Testis (tissue), 3 donors: ENCODE measurements around the gene SLC27A2. TPM values are rescaled to one million over a fixed set of nuclear protein-coding genes. Genes with fewer than 3 reads are reported as not detected.

Experiments used
- DNase-seq: peaks from one replicate; pipeline ENCODE4 v3.0.0-alpha.2; 2019
- H3K27ac ChIP-seq, 2 donors: fragments of 200-600 bp; sonication (generic); one replicate each; pipeline ENCODE4 v1.5.1; 2019
- H3K27me3 ChIP-seq: fragments of 200-600 bp; sonication (generic); one replicate; pipeline ENCODE4 v1.5.1; 2019
- H3K36me3 ChIP-seq: fragments of 200-600 bp; sonication (generic); one replicate; pipeline ENCODE4 v1.5.1; 2017; ENCODE audit warnings: low read depth; ENCODE audit errors: missing control alignments
- H3K4me1 ChIP-seq: fragments of 200-600 bp; sonication (generic); one replicate; pipeline ENCODE4 v1.5.1; 2019
- H3K4me3 ChIP-seq, 2 donors: fragments of 200-600 bp; sonication (generic); one replicate each; pipeline ENCODE4 v1.5.1; 2017 to 2019
- H3K9me3 ChIP-seq: fragments of 200-600 bp; sonication (generic); one replicate; pipeline ENCODE4 v1.5.1; 2017
- POLR2A ChIP-seq: fragments of 450-650 bp; IDR thresholded peaks from one replicate; pipeline ENCODE4 v1.6.1; 2017; ENCODE audit warnings: antibody characterized with exemption, mild to moderate bottlenecking, moderate library complexity
- WGBS, 2 donors: methylation state at CpG; one replicate each; pipeline ENCODE4 v1.1.5; 2018; 5-methylcytosine and 5-hydroxymethylcytosine counted together
- intact Hi-C: fragments of 100-400 bp; cut with DNase I; formaldehyde crosslinking; loops from one replicate; pipeline ENCODE4 v1.15.1; 2023; ENCODE audit warnings: low total_unique reads
- polyA plus RNA-seq: library from polyadenylated mRNA; stranded (reverse); fragments of 350-450 nt; fragmentation: Illumina TruSeq; extraction: RNeasy Lipid Tissue Mini Kit (QIAGEN cat#74804); gene quantifications from one replicate; pipeline ENCODE4 v1.2.3, GENCODE V29; 2014; ENCODE audit warnings: low read depth, low replicate concordance; ENCODE audit not compliant: insufficient read depth
- total RNA-seq, 2 donors: library from RNA; depleted of rRNA; stranded (reverse); fragments of >200 nt; gene quantifications; one replicate each; pipeline ENCODE4 v1.2.3, GENCODE V29; 2016
- TF ChIP-seq, protein P1 (sequence below), 3 experiments: fragments of 450-650 bp in 2 of 3; fragments of 200-600 bp in 1 of 3; sonication (generic) in 1 of 3; IDR thresholded peaks; one replicate each; pipeline ENCODE4 v1.5.1; 2016 to 2019; ENCODE audit warnings: antibody characterized with exemption in 3 of 3, mild to moderate bottlenecking in 2 of 3, moderate library complexity in 1 of 3

Gene SLC27A2
- total and polyA plus RNA-seq, 3 donors from 2014 or later = 2.1 to 2.5 (median 2.2) TPM

DNA sequence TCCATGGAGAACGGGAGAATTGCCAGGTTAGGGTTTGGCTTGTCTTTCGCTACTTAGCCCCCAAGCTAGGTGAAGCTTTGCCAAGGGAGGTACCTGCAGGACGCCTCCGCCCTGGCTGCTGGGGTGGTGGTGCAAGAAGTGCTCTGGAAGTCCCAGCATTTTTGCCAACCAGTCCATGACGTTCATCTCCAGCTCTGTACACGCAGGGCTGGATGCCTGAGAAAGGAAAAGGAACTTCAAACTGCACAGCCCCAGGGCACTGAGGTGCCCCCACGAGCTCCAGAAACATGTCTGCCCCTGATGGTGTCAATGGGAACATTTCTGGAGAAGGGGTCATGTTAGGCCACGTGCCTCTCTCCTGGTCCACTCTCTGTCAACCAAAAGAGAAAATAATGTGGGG is 75.3 kb downstream of the SLC27A2 start:
- no peaks in the 10 kb centered on the region for H3K9me3 ChIP-seq
- no peak for DNase-seq
- H3K4me1 ChIP-seq = no peaks in the 10 kb centered on the region
- WGBS, 2 donors = 82 to 90% methylated on average over 8 of the region's 8 CpGs
- intact Hi-C loops = no loop called here
- H3K27me3 ChIP-seq = no peaks in the 10 kb centered on the region
- H3K36me3 ChIP-seq = no peaks in the 10 kb centered on the region
- H3K4me3 ChIP-seq = no peak overlapping the region
- H3K27ac ChIP-seq = no peak overlapping the region
- no peak for TF ChIP-seq POLR2A
- TF ChIP-seq, protein P1, sequence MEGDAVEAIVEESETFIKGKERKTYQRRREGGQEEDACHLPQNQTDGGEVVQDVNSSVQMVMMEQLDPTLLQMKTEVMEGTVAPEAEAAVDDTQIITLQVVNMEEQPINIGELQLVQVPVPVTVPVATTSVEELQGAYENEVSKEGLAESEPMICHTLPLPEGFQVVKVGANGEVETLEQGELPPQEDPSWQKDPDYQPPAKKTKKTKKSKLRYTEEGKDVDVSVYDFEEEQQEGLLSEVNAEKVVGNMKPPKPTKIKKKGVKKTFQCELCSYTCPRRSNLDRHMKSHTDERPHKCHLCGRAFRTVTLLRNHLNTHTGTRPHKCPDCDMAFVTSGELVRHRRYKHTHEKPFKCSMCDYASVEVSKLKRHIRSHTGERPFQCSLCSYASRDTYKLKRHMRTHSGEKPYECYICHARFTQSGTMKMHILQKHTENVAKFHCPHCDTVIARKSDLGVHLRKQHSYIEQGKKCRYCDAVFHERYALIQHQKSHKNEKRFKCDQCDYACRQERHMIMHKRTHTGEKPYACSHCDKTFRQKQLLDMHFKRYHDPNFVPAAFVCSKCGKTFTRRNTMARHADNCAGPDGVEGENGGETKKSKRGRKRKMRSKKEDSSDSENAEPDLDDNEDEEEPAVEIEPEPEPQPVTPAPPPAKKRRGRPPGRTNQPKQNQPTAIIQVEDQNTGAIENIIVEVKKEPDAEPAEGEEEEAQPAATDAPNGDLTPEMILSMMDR (IDR thresholded peaks at IDR 0.05) = no peak

DNA sequence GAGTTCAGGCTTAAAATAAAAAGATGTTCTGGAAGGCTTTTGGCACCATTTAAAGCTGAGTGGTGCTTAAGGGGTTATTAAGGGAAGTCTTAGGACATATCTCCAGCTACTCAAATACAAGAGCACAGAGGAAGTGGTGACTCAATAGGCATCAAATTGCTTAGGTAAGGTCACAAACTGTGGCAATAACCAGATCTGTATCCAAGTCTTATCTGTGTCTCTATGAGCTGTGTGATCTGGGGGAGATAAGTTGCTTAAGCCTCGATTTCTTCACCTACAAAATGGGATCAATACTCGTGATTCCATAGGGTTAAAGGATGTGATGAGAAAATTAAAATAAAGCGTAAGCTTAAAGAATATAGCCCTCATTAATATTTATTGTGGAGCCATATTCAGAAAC is 75.9 kb downstream of the SLC27A2 start:
- no peak for DNase-seq
- WGBS, 2 donors = 93 to 100% methylated on average over 3 of the region's 3 CpGs
- Histone ChIP-seq H3K36me3 (no peaks in the 10 kb centered on the region), H3K9me3 (no peaks in the 10 kb centered on the region), H3K27ac (no peak overlapping the region), H3K4me3 (no peak overlapping the region), H3K4me1 (no peaks in the 10 kb centered on the region), H3K27me3 (no peaks in the 10 kb centered on the region)
- intact Hi-C loops = no loop called here
- TF ChIP-seq, protein P1 (IDR thresholded peaks at IDR 0.05) = no peak
- no peak for TF ChIP-seq POLR2A

DNA sequence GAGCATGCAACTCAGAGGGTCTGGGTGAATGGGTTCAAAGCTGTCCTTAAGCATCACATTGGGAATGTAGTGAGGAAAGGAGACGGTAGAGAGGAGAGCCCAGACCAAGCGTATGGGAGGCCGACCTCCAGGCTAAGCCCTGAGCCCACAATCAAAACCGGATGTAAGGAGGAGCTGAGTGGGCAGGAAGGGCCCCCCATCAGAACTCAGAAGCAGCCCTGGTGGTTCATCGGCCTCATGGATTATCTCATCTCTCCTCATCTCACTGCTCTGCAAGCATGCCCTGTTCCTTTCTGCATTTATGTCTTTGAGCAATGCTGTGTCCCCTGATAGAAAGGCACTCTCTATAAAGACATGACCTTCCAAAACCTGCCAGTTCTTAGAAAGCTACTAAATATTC is 77.3 kb downstream of the SLC27A2 start:
- Histone ChIP-seq H3K9me3 (no peaks in the 10 kb centered on the region), H3K27ac (no peak overlapping the region), H3K36me3 (no peaks in the 10 kb centered on the region), H3K4me3 (no peak overlapping the region), H3K4me1 (no peaks in the 10 kb centered on the region), H3K27me3 (no peaks in the 10 kb centered on the region)
- no peak for DNase-seq
- 78 to 84% methylated on average over 5 of the region's 5 CpGs for WGBS, 2 donors
- intact Hi-C loops = no loop called here
- TF ChIP-seq, protein P1 (IDR thresholded peaks at IDR 0.05) = no peak
- no peak for TF ChIP-seq POLR2A

DNA sequence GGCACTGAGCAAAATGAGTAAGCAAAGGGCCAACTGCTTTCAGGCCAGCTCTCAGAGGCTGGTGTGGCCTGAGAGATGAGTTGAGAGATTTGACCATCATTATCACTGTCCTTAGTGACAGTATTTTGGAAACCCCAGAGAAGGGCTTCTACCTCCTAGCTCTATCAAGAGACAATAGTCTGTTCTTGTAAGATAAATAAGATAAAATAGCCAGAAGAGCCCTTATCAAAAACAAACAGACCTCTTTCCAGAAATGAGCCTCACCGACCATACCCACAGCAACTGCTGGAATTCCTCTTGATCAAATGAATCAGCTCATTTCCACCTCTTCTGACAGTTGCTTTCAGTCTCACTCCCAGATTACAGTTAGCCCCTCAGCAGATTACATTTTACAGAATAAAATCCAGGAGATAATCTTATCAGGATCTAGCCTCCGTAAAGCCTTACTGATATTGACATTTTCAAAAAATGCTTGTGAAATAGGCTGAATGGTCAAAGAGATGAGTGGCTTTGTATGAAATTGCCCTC is 79.0 kb downstream of the SLC27A2 start:
- no peak overlapping the region for H3K4me3 ChIP-seq
- 76 to 77% methylated on average over 2 of the region's 2 CpGs for WGBS, 2 donors
- H3K4me1 ChIP-seq = no peaks in the 10 kb centered on the region
- no peak for DNase-seq
- TF ChIP-seq, protein P1 (IDR thresholded peaks at IDR 0.05) = no peak
- TF ChIP-seq POLR2A = no peak
- intact Hi-C loops = no loop called here
- no peaks in the 10 kb centered on the region for H3K9me3 ChIP-seq
- H3K27ac ChIP-seq = no peak overlapping the region
- no peaks in the 10 kb centered on the region for H3K36me3 ChIP-seq
- H3K27me3 ChIP-seq = no peaks in the 10 kb centered on the region

DNA sequence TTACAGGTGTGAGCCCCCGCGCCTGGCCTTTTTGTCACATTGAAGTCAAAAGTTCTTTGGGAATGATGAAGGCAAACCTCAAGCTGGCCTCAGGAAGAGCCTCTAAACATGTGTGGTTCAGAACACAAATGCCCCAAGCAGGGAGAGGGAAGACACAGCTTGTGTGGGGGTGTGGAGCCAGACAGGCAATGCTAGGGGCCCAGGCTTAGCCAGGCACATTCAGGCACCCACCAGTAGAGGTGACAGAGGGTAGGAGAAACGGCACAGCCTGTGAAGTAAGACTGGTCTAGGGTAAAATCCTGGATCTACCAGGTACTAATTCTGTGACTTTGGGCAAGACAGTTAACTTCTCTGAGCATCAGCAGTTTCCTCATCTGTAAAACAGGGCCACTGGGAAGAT is 80.0 kb downstream of the SLC27A2 start:
- no peak for DNase-seq
- Histone ChIP-seq H3K4me3 (no peak overlapping the region), H3K4me1 (no peaks in the 10 kb centered on the region), H3K36me3 (no peaks in the 10 kb centered on the region), H3K9me3 (no peaks in the 10 kb centered on the region), H3K27ac (no peak overlapping the region), H3K27me3 (no peaks in the 10 kb centered on the region)
- WGBS, 2 donors = 92 to 100% methylated on average over 3 of the region's 3 CpGs
- intact Hi-C loops = no loop called here
- TF ChIP-seq POLR2A = no peak
- TF ChIP-seq, protein P1 (IDR thresholded peaks at IDR 0.05) = no peak
